GM12873 (cell line): ENCODE data around the gene STIM2.

Experiments used
- CTCF ChIP-seq: IDR thresholded peaks from 2 replicates; pipeline ENCODE4 v1.5.1; 2012; ENCODE audit warnings: low read depth, mild to moderate bottlenecking, moderate library complexity, low read length, control low read depth; ENCODE audit not compliant: insufficient read depth; ENCODE audit errors: missing control alignments

Gene STIM2

DNA sequence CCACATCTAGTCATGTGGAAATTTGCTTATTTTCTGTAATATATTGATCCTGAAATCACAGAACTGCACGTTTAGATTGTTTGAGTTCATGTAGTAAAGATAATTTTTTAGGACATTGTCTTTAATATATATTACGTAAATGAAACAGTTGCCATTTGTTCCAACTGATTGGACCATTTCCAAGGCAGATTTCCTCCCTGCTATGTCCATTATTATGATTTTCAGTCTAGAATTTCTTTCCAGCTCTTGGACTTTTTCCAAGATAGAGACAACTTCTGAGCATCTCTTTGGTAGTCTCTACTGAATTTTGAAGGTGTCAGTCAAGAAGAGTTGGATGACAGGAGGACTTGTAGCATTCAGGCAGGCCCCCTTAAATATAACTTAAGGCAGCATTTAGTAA is 94.6 kb downstream of the STIM2 start:
- TF ChIP-seq CTCF: no peak

GRCh38 chr4:26958925-26959653 is 98.4 kb downstream of the STIM2 start:
- TF ChIP-seq CTCF: no peak

- no peak for TF ChIP-seq CTCF
Observed at GRCh38 chr4:26959654-26960047, 99.0 kb downstream of the STIM2 start.

DNA sequence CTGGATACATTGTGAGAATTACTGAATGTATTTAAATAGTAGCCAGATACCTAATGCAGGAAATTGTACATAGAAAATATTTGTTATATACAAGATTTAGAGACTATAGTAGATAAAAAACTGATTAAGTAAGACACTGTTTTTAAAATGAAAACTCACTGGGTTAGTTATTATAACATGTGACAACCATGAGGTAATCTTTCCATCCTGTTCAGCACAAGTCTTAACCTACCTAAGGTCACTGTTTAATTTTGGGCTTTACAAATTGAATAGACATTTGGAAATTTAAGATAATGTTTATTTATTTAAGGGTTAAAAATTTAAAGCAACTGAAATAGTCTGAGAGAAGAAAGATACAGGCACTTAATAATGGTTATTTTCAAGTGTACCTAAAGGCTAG is 102.1 kb downstream of the STIM2 start:
- no peak for TF ChIP-seq CTCF

GRCh38 chr4:26964512-26964911 is 103.9 kb downstream of the STIM2 start:
- no peak for TF ChIP-seq CTCF

DNA sequence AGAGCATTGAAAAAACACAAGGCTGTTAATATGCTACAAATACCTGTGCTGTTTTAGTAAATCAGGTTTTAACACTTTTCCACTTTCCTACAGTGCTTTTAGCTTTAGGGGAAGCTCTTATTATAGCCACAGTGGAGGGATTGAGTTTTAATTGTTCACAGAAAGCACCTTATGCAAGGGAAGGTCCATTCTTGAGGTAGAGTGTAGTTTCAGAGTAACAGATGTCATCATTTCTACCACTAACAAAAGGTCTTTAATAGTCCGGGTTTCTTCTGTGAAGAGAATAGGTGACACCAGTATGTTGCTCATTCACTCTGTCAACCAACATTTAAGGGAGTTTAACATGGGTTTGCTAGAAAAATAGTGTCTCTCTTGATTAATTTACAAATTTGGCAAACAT is 104.4 kb downstream of the STIM2 start:
- TF ChIP-seq CTCF: no peak

DNA sequence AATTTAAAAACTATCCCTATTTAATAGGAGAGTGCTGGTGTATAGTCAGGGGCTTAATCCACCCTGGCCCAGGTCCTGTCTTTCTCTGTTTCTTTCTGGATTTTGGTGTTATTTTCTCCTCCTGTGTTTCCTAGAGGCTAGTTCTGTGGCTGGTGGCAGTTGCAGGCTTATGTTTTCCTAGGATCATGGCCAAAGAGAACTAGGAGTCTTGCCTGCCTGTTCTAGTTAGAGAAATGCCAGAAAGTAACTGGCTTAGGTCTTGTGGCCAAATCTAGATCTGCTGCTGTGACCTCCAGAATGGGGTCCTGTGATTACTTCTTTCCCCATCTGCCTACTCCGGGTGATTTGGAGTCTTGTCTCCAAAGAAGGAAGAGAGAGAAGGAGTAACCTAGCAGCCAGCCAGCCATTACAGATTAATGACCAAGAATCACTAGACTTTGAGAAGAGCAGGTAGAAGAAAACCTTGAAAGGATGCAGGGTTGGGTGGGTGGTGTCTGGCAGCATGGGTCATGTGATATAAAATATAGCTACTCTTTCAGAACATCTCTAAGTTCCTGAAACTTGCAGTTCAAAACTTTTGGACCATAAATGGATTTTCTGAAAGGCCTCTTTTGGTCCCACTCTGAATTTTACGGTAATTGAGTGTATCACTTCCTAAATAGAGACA is 117.9 kb downstream of the STIM2 start:
- TF ChIP-seq CTCF: no peak
